ENCODE data around the gene TUBD1.
"Not testable (repeated sequence)": the region's sequence is repeated elsewhere in the genome, so short reads cannot be mapped to it uniquely, and the experiment has no call there.

The TUBD1 gene, protein sequence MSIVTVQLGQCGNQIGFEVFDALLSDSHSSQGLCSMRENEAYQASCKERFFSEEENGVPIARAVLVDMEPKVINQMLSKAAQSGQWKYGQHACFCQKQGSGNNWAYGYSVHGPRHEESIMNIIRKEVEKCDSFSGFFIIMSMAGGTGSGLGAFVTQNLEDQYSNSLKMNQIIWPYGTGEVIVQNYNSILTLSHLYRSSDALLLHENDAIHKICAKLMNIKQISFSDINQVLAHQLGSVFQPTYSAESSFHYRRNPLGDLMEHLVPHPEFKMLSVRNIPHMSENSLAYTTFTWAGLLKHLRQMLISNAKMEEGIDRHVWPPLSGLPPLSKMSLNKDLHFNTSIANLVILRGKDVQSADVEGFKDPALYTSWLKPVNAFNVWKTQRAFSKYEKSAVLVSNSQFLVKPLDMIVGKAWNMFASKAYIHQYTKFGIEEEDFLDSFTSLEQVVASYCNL

DNA sequence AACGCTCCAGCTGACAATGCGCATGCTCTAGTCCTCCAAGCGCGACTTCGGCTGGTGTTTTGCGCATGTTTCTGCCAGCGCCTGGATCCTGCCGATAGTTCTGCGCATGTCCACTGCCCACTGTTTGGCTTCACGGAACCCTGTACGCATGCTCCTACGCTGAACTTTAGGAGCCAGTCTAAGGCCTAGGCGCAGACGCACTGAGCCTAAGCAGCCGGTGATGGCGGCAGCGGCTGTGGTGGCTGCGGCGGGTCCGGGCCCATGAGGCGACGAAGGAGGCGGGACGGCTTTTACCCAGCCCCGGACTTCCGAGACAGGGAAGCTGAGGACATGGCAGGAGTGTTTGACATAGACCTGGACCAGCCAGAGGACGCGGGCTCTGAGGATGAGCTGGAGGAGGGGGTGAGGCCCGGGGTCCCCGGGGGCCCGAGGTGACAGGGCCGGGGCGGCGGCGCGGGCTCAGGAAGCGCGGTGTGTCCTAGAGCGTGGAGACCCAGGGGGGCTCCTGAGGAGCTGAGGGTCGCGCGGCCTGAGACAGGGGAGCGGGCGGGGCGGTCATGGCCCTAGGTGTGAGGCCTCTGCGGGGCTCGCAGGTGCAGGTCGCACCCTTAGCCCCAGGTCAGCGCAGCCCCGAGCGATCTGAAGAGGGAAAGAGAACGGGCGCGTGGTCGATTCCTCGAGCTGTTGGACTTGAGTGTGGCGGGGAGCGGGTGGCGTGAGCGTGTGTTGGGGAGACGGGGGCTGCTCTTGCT, at the start of gene TUBD1, which contains the start of gene RPS6KB1:
Gene TUBD1, minus strand, starts transcription at position 20 of the 752 bp plus-strand sequence. CDS start 1,941 bp downstream, outside the sequence.
Gene RPS6KB1, plus strand, starts transcription at position 198 of the 752 bp plus-strand sequence. Its CDS starts 64 bp downstream, at position 262.
- peak; percentile 99 for DNase-seq

DNA sequence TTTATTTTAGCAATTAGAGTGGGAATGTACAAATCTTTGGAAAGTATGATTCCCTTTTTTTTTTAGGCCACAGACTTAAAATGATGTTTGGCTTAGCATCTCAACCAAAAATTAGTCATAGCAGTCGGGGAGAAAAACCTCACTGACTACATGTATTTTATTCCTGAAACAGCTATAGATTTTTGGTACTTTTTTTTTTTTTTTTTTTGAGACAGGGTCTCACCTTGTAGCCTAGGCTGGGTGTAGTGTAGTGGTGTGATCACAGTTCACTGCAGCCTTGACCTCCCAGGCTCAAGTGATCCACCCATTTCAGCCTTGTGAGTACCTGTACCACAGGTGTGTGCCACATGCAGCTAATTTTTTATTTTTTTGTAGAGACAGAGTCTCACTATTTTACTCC, 48.4 kb upstream of the TUBD1 start:
- no peak for DNase-seq

DNA sequence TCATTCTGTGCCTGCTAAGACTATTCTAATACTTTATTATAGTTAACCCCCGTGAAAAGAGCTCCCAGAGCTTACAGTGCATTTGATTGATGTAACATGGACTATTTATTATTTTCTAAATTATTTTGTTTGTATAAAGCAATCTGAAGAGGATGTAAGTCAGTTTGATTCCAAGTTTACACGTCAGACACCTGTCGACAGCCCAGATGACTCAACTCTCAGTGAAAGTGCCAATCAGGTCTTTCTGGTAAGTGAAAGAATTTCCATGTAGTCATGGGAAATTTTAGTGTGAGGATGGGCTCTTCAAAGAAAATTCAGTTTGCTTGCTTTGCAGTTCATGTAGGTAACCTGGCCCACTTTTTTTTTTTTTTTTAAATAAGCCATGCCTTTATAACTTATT, 48.0 kb upstream of the TUBD1 start:
- DNase-seq = not testable (repeated sequence)

DNA sequence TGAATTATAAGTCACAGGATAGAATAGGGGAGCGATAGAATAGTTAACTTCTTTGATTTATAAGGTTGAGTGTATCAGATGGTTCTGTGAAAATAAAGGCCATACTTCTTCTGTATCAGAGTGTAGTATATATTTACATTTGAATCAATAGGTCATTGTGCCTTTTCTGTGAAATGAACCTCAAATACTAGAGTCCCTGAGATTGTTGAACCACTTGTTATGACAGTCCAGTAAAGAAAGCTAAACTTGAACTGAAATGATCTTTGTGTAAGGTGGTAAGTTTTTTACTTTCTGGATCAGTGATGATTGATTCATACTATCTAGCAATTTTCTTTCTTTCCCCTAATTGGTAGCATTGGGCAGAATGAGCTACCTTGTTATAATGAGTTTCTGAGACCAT, 40.6 kb upstream of the TUBD1 start:
- DNase-seq = not testable (repeated sequence)

DNA sequence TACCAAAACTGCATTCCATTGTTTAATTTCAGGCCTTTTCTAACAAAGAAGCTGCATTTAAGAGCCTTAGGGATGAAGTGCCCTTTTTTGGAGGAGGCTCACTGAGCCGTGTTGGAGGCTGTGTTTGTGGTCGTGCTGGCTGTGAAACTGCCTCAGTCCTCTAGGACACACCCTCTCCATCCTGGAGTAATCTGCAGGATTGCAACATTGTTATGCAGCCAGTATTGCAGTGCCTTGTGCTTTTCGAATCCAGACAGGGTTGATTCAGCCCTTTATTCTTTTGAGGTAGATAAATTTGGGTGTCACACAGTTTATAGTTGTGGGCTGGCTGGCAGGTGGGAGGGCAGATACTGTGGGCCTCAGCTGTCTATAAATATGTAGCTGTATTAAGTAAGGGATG, 38.0 kb upstream of the TUBD1 start:
- not testable (repeated sequence) for DNase-seq

DNA sequence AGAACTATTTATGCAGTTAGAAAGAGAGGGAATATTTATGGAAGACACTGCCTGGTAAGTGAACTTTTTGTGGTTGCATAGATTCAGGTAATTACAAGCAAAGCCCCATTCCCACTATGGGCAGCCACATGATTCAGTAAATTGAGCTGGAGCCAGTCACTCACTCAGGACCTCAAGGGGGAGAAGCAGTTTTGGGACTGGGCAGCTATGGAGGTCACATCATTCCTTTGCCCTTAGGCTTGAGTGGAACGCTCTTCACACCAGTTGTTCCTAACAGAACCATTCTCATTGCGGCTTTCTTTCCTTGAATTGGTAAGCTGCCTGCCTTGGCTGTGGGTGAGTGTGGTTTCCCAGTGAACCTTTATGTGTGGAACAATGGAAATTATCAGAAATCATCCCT, 37.4 kb upstream of the TUBD1 start:
- DNase-seq = not testable (repeated sequence)

DNA sequence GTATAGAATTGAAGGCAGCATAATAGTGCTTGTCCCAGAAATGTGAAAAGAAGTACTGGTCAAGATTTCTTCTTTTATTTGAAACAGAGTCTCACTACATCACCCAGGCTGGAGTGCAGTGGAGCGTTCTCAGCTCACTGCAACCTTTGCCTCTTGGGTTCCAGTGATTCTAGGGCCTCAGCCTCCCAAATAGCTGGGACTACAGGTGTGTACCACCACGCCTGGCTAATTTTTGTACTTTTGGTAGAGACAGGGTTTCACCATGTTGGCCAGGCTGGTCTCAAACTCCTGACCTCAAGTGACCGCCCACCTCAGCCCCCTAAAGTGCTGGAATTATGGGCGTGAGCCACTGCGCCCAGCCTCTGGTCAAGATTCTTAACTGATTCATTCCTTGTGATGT, 27.9 kb upstream of the TUBD1 start:
- DNase-seq = not testable (repeated sequence)

DNA sequence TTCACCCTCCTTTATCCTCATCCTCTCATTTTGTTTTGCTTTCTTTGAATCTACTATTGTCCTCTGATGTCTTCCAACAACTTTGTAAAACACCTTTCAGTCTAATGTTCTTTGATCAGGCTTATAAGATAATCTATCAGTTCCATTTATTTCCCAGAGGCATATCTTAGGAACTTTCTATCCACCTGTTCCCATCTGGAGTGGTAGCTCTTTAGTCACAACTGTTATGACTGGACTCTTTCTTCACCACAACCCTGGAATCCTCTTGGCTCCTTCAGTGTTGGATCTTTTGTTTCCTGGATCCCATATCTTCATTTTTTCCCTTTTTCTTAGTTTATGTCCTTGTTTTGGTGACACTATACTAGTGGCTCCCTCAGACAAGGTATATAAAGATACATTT, 23.7 kb upstream of the TUBD1 start:
- no peak for DNase-seq

DNA sequence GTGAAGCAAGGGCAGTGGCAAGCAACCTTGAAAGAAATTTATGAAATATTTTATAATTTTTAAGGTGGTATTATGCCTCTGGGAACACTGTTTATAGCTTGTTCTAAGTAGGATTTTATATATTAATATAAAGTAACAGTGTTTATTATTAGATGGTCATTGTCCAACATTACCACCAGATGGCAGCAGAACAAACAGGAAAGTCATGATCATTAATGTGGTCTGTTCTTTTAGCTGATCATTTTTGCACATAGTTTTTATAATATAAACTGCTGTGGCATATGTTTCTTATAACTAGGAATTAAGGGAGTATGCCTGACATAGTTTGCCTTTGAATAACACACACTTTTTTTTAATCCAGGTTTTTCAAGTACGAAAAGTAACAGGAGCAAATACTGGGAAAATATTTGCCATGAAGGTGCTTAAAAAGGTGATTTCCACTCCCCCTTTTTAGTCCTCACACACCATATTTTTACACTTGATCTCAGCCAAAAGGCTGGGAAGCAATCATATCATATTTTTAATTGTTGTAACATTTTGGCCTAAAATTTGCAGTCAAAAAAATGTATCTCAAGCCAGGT, 21.6 kb upstream of the TUBD1 start:
- DNase-seq = peak; percentile 65

DNA sequence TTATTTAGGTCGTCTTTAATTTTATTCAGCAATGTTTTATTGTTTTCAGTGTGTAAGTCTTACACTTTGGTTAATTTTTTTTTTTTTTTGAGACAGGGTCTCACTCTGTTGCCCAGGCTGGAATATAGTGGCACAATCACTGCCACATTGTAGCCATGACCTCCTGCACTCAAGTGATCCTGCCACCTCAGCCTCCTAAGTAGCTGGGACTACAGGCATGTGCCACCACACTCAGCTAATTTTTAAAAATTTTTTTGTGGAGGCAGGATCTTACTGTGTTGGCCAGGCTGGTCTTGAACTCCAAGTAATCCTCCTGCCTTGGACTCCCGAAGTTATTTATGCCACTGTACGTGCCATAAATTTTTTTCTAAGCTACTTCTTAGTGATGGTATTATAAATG, 14.7 kb upstream of the TUBD1 start:
- no peak for DNase-seq

DNA sequence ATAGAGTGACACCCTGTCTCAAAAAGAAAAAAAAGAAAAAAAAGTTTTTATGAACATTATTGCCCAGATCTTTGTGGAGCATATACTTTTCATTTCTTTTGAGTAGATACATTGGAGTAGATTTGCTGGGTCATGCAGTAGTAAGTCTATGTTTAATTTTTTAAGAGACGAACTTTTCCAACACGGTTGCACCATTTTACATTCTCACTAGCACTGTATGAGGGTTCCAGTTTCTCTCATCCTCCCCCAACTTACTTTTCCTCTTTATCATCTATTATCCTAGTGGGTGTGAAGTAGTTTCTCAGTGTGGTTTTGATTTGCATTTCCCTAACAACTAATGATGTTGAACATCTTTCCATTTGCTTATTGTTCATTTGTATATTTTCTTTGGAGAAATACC, 10.7 kb upstream of the TUBD1 start:
- DNase-seq = no peak

DNA sequence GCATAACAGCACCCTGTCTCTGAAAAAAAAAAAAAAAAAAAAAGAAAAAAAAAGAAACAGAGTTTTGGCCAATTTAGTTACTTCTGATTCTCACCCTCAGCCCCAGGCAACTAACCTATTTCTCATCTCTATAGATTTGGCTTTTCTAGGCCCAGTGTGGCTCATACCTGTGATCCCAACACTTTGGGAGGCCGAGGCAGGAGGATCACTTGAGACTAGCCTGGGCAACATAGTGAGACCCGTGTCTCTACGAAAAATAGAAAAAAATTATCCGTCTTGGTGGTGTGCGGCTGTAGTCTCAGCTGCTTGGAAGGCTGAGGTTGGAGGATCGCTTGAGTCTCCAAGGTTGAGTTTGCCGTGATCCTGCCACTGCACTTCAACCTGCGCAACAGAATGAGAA, 8.9 kb upstream of the TUBD1 start:
- DNase-seq = no peak

DNA sequence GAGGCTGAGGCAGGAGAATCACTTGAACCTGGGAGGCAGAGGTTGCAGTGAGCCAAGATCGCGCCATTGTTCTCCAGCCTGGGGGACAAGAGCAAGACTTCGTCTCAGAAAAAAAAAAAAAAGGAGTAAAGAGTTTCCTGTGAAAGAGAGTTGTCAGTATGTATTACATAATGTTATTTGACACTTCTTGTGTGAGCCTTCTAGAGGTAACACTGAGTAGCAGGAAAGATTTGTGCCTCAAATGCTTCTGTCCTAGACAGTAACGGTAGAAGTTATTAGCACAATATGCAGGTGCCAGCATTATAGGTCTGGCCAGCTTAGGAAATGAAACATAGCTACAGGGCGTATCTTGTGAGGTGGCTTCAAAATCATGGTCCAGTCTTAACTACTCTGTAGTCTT, 6.4 kb upstream of the TUBD1 start:
- no peak for DNase-seq

DNA sequence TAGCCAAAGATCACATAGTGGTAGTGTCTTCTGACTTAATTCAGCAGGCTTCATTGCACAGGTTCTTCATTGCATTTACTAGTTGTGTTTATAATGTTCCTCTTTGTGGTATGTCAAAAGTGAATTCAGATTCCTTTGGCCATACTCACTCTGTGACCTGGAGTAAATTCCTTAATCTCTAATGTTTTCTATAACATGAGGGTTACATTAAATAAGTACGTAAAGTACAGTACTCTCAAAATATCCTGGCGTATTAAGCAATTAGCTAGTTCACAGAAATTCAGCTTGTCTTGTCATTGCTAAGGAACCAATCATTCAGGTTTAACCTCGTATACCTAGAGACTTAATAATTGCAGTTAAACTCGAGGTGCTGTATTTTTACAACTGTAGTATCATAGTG, 4.3 kb upstream of the TUBD1 start:
- no peak for DNase-seq

DNA sequence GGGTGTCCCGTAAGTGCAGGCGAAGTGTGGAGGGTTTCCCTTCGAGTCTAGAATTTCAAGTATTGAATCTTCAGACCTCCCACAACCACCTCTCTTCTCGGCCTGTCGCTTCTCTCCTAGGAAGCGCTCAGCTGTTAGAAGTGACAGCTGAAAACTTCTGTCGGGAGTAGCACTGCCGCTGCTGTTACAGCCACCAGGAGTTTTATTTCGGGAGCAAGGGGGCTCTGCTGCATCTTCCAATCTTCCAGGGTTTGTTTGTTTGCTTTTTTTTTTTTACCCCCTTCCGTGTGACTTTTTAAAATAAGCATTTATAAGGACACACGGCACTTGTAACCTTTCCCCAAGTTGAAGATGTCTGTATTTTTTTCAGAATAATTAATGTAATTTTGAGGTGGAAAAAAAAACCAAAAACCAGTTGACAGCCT, 945 bp upstream of the TUBD1 start:
- DNase-seq = peak; percentile 38

DNA sequence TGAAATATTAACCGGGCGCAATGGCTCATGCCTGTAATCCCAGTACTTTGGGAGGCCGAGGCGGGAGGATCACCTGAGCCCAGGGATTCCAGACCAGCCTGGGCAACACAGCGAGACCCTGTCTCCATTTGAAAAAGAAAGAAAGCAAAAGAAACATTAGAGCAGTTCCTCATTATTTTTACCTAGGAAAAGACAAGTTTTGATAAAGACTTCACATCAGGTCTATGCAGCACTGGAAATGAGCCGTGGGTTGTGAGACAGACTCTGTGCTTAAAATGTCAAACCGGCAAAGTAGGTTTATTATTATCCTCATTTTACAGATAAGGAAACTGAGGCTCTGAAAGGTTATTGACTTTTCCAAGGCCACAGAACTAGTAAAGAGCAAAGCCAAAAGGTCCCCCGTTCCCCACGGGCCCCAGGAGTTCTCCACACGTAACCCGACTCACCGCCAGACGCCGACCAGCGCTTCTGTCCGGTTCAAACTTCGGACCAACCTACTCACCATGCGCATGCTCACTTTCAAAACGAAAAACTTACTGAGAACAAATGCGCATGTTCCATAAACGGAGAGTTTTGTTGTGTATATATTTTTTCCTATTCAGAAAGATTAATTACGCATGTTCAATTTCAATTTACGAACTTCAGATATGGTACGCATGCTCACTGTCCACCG, 356 bp downstream of the TUBD1 start:
- no peak for DNase-seq

DNA sequence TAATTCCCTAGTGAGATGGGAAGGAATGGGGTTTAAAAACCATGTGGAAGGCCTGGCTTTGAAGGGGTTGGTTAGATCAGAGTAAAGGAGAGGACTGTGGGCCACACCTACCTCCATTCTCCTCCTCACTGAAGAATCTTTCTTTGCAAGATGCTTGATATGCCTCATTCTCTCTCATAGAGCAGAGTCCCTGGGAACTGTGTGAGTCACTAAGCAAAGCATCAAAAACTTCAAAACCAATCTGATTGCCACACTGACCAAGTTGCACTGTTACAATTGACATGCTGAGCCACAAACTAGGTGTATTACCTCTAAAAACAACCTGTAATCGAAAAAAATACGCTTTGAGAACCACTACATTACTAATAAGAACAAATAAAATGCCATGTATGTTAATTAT, 2.0 kb downstream of the TUBD1 start:
- no peak for DNase-seq

DNA sequence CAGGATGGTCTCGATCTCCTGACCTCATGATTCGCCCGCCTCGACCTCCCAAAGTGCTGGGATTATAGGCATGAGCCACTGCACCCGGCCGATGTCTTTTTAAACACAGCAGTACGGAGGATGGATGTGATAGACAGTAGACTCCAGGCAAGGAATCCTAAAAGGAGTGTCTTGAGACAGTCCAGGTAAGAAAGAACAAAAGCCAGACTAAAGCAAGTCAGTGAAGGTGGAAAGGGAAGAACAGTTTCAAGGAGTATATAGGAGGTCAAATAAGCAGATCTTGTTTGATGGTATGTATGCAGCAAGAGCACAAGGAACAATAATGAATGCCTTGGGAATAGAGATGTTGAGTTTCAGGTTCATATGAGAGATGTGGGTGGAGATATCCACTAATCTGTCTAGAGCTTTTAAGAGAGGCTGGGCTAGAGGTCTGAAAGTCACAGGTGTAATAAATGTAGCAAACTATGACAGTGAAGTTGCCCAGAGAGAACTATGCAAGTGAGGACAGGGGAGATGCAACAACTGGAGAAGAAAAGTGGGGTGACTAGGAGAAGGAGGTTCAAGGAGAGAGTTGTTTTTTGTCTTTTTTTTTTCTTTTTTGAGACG, 4.5 kb downstream of the TUBD1 start:
- DNase-seq = no peak

DNA sequence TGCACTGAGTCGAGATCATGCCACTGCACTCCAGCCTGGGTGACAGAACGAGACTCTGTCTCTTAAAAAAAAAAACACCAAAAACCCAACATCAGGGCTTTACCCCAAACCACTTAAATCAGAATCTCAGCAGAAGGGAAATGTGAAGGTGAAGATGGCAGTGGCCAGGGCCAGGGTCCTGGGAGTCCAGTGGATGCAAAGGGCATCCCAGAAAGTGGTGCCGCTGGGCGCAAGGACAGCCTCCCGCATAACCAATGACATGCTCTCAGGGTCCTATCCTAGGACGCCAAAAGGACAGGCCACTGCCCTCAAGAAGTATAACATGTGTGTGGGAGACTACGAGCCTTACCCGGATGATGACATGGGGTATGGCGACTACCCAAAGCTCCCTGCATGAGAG, 7.9 kb downstream of the TUBD1 start:
- DNase-seq = no peak

DNA sequence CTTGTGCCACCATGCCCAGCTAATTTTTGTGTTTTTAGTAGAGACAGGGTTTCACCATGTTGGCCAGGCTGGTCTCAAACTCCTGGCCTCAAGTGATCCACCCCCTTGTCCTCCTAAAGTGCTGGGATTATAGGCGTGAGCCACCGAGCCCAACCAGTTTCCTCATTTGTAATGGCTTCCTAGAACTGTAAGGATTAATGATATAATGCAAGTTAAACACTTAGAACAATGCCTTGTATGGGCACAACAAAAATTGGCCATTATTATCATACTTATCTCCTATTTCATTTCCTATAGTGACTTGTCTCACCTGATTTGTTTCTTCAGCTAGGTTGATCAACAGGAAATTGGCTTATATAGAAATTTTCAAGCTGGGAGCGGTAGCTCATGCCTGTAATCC, 14.1 kb downstream of the TUBD1 start:
- no peak for DNase-seq

DNA sequence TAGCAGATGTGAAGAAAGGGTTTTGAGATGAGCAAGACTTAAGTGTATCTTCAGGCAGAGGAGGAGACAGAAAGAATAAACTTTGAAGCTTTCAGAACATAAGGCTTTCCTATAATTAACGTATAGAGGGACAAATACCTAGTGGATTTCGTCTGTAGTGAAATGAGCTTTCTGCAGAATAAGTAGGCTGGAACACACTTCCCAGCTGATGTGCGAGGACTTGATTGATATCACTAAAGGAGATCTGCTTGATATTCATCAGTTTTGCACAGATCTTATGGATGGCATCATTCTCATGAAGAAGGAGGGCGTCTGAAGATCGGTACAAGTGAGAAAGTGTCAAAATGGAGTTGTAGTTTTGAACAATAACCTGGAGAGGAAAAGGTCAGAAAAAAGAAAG, 14.8 kb downstream of the TUBD1 start:
- DNase-seq = no peak

DNA sequence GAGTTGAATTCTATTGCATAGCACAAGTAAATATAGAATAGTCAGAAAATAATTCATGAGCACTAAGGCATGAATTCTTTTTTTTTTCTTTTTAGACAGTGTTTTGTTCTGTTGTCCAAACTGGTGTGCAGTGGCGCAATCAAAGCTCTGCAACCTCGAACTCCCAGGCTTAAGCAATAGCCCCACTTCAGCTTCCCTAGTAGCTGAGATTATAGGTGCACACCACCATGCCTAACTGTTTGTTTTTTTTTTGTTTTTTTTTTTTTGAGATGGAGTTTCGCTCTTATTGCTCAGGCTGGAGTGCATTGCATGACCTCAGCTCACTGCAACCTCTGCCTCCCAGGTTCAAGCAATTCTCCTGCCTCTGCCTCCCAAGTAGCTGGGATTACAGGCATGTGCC, 16.6 kb downstream of the TUBD1 start:
- DNase-seq = no peak

DNA sequence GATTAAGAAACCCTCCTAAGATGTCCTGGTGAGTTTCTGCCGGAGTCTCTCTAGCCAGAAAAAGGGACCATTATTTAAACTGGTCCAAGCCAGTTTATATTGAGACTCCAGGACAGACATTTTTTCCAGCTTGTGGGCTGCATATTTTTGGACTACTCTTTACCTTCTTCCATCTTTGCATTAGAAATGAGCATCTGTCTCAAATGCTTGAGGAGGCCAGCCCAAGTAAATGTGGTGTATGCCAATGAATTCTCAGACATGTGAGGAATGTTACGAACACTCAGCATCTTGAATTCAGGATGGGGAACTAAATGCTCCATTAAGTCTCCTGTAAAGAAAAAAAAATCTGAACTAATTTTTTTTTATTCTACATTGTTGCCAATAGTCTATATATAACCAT, 18.4 kb downstream of the TUBD1 start:
- DNase-seq = no peak
